Activated B cell treated with CpG ODN at 0.5 μM for 24 hours (primary cell): ENCODE measurements around the gene DMRTC2. TPM values are rescaled to one million over a fixed set of nuclear protein-coding genes. Genes with fewer than 3 reads are reported as not detected.

Experiments
- ATAC-seq: fragments of 200-7000 bp; cut with Tn5 transposase; one replicate; pipeline ENCODE4 v1.10.0; 2021; ENCODE audit warnings: low read depth, mild to moderate bottlenecking, moderate library complexity
- CTCF ChIA-PET: fragments of 350-600 bp; sonication (Branson Sonifier 250); formaldehyde crosslinking; loops from one replicate; lab custom pipeline; 2021; ENCODE audit warnings: antibody characterized with exemption; lab: Charles Lee
- POLR2A ChIA-PET: fragments of 350-600 bp; sonication (Branson Sonifier 250); formaldehyde crosslinking; loops from one replicate; lab custom pipeline; 2021; ENCODE audit warnings: antibody characterized with exemption; lab: Charles Lee
- DNase-seq: peaks from one replicate; pipeline ENCODE4 v3.0.0; 2022
- H3K27ac Mint-ChIP-seq: one replicate; pipeline ENCODE4 v1.8.0; 2020; ENCODE audit warnings: mixed read lengths
- H3K27me3 Mint-ChIP-seq: one replicate; pipeline ENCODE4 v1.8.0; 2021; ENCODE audit warnings: mixed read lengths
- H3K36me3 Mint-ChIP-seq: one replicate; pipeline ENCODE4 v1.8.0; 2021; ENCODE audit warnings: low read depth, mixed read lengths
- H3K4me1 Mint-ChIP-seq: one replicate; pipeline ENCODE4 v1.8.0; 2021; ENCODE audit warnings: mixed read lengths
- H3K4me3 Mint-ChIP-seq: one replicate; pipeline ENCODE4 v1.8.0; 2020; ENCODE audit warnings: mild to moderate bottlenecking, mixed read lengths
- H3K9me3 Mint-ChIP-seq: one replicate; pipeline ENCODE4 v1.8.0; 2020; ENCODE audit warnings: mixed read lengths
- CTCF ChIP-seq: fragments of 200-600 bp; IDR thresholded peaks from one replicate; pipeline ENCODE4 v1.8.0; 2022; ENCODE audit warnings: antibody characterized with exemption, mild to moderate bottlenecking
- intact Hi-C: fragments of 100-400 bp; cut with micrococcal nuclease; formaldehyde crosslinking; loops from one replicate; pipeline ENCODE4 v1.15.1; 2024
- total RNA-seq: library from RNA; stranded (reverse); gene quantifications from 2 replicates; pipeline ENCODE4 v1.2.3, GENCODE V29; 2022

Gene DMRTC2
- total RNA-seq, 1 donor from 2014 or later, result not detected

- Mint-ChIP-seq H3K27ac (peak overlapping the region; percentile 98), H3K9me3 (no peaks in the 10 kb centered on the region), H3K27me3 (no peaks in the 10 kb centered on the region), H3K4me1 (peaks cover 74% of the 10 kb centered on the region), H3K36me3 (peaks cover 59% of the 10 kb centered on the region), H3K4me3 (peak overlapping the region; percentile 98)
- no peak for TF ChIP-seq CTCF
- ATAC-seq (no peak), DNase-seq (no peak)
- ChIA-PET POLR2A (interaction anchor here (0.6 to 10.7 kb wide), 8 partner anchors 6 to 249 kb away, joined by 3 to 279 read pairs (median 6); partner anchors contain the start of genes CD79A, RPS19 and ZNF574), CTCF (no interaction called here)
- intact Hi-C loops, result loop anchor here (10.0 kb wide), 1 partner anchor 336 kb away; no protein-coding TSS in a partner anchor
Observed at GRCh38 chr19:41880329-41880708, 35.5 kb downstream of the DMRTC2 start.

GRCh38 chr19:41882568-41883462 is 38.0 kb downstream of the DMRTC2 start, which contains the start of gene ARHGEF1:
Gene ARHGEF1, plus strand, starts transcription at chr19:41883184. Its CDS starts 4,899 bp downstream, at chr19:41888083.
- Mint-ChIP-seq H3K27me3 (no peaks in the 10 kb centered on the region), H3K4me3 (peak within 1 kb of the TSS; percentile 96), H3K36me3 (peaks cover 61% of the 10 kb centered on the region), H3K27ac (peak within 1 kb of the TSS; percentile 97), H3K9me3 (no peaks in the 10 kb centered on the region), H3K4me1 (peaks cover 80% of the 10 kb centered on the region)
- intact Hi-C loops, result loop anchor here (10.0 kb wide), 1 partner anchor 338 kb away; no protein-coding TSS in a partner anchor
- ATAC-seq (peak; percentile 22), DNase-seq (peak; percentile 72)
- no peak for TF ChIP-seq CTCF
- CTCF ChIA-PET, result interaction anchor here (1.8 to 2.2 kb wide), 2 partner anchors 10 to 24 kb away, joined by 4 to 8 read pairs; no protein-coding TSS in a partner anchor
- POLR2A ChIA-PET, result interaction anchor here (0.6 to 10.7 kb wide), 12 partner anchors 9 to 242 kb away, joined by 3 to 279 read pairs (median 8); partner anchors contain the start of genes CD79A, RABAC1, RPS19 and ZNF574

- peak; percentile 0 for ATAC-seq
- Mint-ChIP-seq H3K4me3 (peak overlapping the region; percentile 96), H3K4me1 (peaks cover 80% of the 10 kb centered on the region)
Observed at GRCh38 chr19:41883463-41883820, 38.6 kb downstream of the DMRTC2 start.

GRCh38 chr19:41883821-41884733 is 39.2 kb downstream of the DMRTC2 start:
- intact Hi-C loops, result loop anchor here (1.0 to 10.0 kb wide), 6 partner anchors 9 to 339 kb away; partner anchors contain the start of genes RABAC1 and RPS19
- ATAC-seq, result peak; percentile 82
- H3K9me3 Mint-ChIP-seq, result no peaks in the 10 kb centered on the region
- DNase-seq, result peak; percentile 86
- ChIA-PET POLR2A (interaction anchor here (0.6 to 10.7 kb wide), 21 partner anchors 10 to 249 kb away, joined by 3 to 279 read pairs (median 5); partner anchors contain the start of genes CD79A, ERFL, POU2F2 and RABAC1), CTCF (interaction anchor here (0.6 to 4.5 kb wide), 6 partner anchors 11 to 91 kb away, joined by 3 to 41 read pairs (median 4); partner anchors contain the start of gene RPS19)
- H3K4me1 Mint-ChIP-seq, result peaks cover 78% of the 10 kb centered on the region
- H3K27ac Mint-ChIP-seq, result peak overlapping the region; percentile 97
- no peak for TF ChIP-seq CTCF
- peak overlapping the region; percentile 96 for H3K4me3 Mint-ChIP-seq
- peaks cover 56% of the 10 kb centered on the region for H3K36me3 Mint-ChIP-seq
- no peaks in the 10 kb centered on the region for H3K27me3 Mint-ChIP-seq

More at GRCh38 chr19:41883463-41883820, 38.6 kb downstream of the DMRTC2 start:
- no peaks in the 10 kb centered on the region for H3K9me3 Mint-ChIP-seq
- H3K27ac Mint-ChIP-seq, result peak overlapping the region; percentile 97
- no peaks in the 10 kb centered on the region for H3K27me3 Mint-ChIP-seq
- TF ChIP-seq CTCF, result no peak
- CTCF ChIA-PET, result interaction anchor here (1.1 to 2.2 kb wide), 4 partner anchors 10 to 51 kb away, joined by 3 to 8 read pairs (median 4); partner anchors contain the start of gene RPS19
- no peak for DNase-seq
- intact Hi-C loops, result loop anchor here (10.0 kb wide), 1 partner anchor 339 kb away; no protein-coding TSS in a partner anchor
- H3K36me3 Mint-ChIP-seq, result peaks cover 58% of the 10 kb centered on the region
- POLR2A ChIA-PET, result interaction anchor here (0.6 to 10.7 kb wide), 14 partner anchors 9 to 242 kb away, joined by 3 to 279 read pairs (median 6); partner anchors contain the start of genes CD79A, ERFL, RABAC1 and RPS19
